ENCODE measurements around the gene PPIL1.

Gene PPIL1

DNA sequence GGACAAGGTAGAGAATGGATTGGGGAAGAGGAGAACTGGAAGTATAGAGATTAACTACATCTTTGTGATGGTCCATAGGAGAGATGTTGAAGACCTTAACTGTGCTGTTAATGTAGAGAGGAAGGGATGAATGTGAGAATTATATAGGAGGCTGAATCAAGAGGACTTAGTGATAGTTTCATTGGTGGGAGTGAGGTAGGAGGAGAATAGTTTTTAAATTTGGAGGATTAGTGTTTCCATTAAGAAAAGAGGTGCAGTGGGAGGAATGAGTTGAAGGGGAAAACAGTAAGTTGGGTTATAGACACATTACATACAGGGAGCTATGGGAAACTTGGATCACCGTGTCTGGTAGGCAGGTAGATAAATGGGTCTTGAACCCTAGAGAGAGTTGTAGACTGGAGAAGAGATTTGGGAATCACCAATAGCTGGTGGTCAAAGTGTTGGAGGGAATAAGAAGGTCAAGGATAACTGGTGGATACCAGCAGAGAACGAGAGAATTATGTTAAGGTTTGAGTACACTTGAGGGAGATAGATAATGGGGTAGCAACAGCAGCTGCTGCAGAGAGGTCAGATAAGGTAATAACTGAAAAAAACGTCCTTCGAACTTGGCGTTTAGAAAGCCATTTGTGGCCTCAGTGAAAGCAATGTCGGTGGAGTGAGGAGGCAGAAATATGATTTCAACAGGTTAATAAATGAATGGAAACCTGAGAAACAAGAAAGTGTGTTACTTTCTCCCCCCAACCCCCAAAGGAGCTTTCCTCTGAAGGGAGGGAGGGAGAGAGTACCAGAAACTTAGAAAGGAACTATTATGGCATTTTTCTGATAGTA is 14.3 kb upstream of the PPIL1 start:
- no peak for DNase-seq

DNA sequence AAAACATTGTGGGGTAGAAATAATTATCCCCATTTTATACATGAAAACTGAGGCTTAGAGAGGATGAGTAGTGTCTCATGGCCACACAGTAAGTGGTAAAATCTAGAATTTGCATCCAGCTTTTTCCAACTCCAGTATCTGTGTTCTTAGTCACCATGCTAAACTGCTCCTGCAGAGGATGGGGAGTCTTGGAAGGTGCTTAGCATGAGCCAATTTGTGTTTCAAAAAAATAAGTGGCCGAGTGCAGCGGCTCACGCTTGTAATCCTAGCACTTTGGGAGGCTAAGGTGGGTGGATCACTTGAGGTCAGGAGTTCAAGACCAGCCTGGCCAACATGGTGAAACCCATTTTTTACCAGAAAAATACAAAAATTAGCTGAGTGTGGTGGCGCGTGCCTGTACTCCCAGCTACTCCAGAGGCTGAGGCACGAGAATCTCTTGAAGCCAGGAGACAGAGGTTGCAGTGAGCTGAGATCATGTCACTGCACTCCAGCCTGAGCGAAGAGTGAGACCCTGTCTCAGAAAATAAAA is 13.6 kb upstream of the PPIL1 start:
- no peak for DNase-seq

DNA sequence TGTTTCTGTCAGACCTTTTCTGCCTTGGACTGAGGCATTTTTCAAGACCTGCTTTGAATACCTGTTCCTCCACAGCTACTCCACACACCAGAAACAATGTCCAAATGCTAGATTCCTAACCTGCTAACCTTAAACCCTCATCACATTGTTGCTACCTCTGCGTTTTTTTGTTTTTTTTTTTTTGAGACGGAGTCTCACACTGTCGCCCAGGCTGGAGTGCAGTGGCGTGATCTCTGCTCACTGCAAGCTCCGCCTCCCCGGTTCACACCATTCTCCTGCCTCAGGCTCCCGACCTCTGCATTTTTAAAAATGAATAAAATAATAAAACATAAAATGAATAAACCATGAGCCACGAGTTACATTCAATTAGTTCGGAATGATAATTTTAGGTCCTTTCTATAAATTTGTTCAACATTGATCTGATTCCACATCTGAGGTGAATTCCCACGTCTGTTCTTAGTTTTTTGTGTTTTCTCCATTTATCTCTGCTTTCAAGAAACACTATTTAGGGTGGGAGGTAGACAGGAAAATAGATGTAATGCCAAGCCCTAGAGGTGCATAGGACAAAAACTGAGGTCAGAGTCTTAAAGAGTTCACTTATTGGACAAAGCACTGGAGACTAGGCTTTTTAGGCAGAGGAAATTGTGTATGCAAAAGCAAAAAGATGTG is 12.5 kb upstream of the PPIL1 start:
- DNase-seq, result no peak

DNA sequence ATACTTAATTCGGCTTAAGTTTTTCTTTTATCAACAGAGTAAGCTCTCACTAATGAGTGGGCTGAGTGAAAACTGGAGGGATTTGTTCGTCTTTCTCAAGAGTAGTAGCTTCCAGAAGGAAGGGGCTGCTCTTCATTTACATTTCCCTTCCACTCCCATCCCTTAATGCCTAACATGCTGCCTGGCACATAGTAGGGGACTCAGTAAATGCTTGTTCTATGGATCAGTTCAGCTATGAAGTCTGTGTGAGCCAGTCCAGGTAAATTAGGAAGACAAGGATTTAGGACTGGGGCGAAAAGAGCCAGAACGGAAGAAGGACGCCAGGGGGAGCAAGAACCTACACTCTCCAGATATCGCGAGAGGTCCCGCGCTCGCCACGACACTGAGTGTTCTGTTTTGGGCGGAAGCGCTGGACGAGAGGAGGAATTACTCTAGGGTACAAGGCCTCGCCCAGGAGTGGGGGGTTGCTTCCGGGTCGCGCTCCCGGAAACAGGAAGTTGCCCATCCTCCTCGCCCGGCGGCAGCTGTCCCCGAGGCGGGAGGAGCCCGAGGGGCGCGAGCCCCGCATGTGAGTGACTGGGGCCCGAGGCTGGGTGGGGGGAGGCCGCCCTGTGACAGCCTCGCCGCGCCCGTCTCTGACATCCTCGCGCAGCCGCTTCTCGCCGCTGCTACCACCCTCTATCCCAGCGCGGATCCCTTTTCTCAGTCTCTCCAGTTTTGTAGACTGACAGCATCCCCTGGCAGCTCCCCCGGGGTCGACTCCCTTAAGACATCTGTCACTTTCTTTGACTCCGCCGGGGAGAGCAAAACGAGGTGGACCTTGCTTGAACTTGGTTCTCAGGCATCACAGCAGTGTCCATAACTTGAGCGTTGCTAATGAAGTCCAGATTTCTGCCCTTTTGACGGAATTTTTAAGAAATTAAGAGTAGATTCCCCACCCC is 11.1 kb upstream of the PPIL1 start, which contains the start of gene C6orf89:
Gene C6orf89, plus strand, starts transcription at position 492 of the 941 bp plus-strand sequence. CDS start 13,493 bp downstream, outside the sequence.
- DNase-seq, result peak; percentile 94 to 97

DNA sequence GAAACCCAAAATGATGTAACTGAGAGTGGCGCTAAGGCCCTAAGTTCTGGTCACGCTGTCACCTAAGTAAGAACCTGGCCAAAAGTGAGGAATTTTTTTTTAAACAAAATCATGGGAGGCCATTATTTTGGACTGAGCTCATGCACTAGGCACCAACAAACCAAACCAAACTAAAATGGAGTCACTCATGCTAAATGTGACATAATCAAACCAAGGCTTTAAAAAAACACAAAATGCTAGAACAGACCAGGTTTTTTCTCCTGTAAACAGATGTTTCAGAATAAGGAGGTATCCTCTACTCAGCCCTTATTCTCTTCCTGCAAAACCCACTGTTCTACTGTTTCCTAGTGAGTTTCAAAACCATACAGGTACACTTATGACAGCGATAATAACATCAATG is 10.0 kb upstream of the PPIL1 start:
- DNase-seq, result no peak

DNA sequence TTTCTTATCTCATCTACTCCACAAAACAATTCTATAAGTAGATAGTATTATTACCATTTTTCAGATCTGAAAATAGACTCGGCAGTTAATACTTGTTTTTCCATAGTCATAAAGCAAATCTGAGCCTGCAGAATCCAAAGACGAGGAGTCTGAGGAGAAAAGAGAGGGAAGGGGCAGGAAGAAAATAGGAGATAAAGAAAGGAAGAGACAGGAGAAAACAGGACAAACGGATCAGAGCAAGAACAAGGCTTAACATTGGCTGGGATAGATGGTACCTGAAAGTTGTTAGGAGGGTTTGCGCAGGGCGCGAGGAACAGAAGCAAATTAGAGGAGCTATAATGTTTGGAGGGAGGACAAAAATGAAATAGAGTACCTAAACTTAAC is 639 bp upstream of the PPIL1 start:
- no peak for DNase-seq

DNA sequence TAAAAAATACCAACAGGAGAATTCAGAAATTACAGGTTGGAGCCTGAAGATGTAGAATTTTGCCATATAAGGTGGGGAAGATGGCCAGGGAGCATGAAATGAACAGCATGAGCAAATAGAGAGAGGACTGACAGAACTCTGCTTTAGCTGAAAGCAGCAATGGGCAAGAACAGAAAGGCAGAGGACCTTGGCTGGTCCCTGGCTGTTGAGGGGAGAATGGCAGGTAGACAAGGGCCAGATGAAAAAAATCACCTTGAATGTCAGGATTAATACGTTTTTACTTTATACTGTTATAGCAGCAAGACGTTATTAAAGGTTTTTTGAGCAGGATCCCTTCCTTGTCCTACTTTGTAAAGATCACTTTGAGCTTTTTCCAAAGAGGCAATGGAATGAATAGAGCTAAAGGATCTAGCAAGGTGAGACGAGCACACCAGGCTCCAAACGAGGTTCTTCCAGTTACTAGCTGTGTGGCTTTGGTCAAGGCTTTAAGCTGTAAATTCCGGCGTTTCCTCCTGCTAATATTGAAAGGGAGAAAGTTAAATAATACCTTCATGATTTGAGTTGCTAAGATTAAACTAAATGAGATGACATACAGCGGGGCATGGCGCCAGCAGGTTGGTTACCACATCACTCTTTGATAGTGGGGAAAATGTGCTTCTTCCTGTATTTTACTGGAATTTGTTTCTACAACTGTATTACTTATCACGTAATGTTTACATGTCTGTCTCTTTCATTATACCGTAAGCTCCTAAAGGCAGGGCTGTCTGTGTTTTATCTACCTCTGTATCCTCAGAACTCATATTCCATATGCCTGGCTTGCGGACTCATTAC is 776 bp downstream of the PPIL1 start:
- no peak for DNase-seq

DNA sequence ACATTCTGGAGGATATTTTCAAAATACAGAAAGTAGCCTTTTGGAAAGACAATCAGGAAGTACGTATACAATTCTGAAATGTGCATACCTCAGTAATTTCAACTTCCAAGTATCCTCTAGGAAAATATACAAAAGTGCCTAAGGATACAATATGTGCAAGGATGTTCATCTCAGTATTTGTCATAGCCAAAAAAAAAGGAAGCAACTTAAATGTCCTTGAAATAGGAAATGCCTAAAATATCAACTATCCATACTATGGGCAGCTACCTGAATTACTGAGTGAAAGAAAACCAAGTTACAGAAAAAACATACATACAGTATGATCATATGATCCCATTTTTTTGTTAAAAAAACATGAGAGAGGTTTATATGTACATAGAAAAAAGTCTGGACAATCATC is 1.5 kb downstream of the PPIL1 start:
- DNase-seq, result no peak

DNA sequence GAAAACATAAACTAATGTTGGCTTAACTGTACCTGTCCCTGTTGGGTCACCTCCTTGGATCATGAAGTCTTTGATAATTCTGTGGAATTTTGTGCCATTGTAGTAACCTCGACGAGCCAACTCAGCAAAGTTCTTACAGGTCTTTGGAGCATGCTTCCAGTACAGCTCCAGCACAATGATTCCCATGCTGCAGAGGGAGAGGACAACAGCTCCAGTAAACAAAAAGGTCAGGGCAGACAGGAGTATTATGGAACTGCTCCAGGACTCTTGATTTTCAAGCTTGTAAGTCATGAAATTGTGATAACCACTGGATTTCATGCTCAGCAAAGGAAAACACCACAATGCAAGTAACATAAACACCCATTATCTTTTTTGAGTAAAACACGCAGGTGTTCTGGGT is 2.9 kb downstream of the PPIL1 start:
- no peak for DNase-seq

DNA sequence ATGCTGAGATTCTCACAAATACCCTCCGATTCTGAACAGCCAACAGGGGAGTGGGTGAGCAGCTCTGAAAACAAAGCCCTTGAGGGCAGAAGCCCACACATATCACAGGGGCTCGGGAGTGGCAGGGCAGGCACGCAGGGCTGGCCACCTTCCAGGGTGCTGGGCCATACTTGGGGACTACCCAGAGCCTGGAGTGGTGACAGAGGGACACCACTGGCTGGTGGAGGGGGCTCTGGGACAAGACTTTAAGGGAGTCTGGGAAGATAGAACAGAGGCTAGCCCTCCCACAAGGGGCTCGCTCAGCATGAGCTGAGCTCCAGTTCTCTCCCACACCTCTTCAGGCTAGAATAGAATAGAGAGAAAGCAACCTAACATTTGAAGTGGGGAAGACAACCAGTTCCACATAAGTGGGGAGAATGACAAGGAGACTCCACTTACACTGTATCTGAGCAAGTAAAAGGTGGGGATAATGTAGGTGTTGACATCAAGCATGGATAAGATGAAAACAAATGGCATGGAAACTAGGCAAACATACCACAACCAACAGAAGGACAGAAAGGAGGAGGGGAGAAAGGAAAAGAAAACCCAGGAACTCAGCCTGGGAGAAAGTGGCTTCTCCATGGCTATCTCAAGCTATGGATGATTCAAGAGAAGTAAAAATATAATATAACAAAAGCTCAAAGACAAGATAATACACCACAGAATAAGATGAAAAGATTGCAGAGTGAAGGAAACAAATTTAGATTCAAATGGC is 7.0 kb downstream of the PPIL1 start:
- no peak for DNase-seq

DNA sequence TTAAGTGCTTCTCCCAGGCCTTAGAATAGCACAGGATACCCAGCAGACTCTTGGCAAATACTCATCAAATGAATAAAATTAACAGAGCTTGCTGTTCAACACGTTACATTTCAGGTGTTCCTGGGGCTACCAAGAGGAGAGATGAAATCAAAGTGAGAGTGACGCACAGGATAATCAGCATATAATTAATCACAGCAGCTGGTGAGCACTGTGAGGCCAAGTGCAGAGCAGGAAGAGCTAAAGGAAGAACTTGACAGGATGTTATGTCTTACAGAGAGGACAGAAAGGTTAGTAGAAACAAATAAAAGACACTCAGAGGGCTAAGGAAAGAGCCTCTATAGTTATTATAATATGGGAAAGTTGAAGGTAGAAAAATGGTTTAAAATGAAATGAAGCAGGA is 8.8 kb downstream of the PPIL1 start:
- DNase-seq, result no peak

DNA sequence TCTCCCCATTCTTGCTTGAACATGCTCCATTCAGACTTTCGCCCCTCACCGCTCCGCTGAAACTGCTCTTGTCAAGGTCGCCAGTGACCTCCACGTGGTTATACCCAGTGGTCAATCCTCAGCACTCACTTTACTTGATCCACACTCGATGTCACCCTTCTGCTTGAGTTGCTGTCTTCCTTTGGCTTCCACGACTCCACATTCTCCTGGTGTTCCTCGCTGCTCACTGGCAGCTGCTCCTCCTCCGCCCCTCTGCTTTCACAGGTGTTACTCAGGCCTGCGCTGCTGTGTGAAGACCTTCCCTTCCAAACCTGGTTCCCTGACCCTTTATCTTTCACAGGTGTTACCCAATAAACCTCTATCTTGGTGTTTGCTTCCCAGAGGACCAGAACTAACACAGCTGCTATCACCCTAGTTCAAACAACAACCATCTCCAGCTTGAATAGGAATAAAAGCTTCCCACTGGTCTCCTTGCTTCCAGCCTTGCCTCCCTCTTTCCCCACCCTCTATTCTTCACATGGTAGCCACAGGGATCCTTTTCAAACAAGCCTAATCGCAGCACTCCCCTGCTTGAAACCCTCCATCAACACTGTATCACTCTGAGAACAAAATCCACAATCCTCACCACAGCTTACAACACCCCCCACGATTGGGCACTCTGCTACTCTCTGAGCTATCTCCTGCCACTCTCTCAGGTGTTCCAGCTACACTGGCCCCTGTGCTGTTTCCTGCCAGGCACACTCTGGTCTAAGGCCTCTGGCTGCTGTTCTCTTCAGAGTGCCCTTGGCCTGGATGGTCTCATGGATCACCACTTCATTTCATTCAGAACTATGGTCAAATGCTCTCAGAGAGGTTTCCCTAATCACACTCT is 10.7 kb downstream of the PPIL1 start:
- no peak for DNase-seq

DNA sequence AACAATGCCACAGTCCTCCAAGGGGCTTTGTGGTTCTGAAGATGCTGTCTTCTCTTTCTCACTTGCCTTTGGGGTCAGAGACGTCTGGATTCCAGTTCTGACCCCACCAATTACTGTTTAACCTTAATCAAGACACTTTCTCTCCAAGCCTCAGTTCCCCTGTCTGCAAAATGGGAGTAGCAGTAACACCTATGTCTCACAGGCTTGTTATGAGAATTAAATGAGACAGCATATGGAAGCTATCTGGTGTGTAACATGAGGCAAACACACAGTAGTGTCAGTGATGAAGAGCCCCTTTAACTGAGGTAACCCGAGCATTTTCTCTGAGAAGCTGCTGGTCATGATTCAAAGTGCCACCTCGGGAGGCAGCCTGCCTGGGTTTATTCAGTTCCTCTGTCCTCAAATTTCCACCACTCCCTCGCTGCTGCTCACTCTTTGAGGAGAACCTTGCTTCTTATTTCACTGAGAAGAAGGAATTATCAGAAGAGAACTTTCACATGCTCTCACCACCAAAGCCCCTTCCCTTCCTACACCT is 11.7 kb downstream of the PPIL1 start:
- no peak for DNase-seq

DNA sequence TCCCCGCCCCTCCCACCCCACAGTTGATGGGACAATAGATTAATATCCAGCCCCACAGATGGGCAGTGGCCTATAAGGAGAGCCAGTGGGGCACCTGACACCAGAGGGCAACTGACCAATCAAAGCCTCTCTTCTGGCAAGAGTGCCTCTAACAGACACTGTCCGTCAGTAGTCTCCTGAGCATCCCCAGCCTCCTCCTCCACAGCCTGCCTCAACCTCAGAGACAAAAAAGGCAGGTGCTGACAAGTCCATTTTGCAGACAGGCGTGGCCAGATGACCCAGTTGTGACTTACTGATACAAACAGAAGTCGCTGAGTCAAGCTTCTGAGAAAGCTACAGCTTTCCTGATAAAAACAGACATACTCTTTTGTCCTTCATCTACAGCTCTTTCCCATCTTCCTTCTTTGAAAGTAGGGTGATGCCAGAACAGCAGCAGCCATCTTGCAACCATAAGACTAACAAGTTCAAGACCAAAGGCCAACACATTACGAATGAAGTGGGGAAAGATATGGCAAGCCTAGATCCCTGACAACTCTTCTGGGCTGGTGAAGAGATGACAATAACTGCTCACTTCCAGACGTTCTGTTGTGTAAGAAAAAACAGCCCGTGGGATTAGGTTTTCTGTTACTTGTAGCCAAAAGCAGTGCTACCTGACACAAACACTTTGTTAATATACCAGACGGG is 12.3 kb downstream of the PPIL1 start:
- no peak for DNase-seq

DNA sequence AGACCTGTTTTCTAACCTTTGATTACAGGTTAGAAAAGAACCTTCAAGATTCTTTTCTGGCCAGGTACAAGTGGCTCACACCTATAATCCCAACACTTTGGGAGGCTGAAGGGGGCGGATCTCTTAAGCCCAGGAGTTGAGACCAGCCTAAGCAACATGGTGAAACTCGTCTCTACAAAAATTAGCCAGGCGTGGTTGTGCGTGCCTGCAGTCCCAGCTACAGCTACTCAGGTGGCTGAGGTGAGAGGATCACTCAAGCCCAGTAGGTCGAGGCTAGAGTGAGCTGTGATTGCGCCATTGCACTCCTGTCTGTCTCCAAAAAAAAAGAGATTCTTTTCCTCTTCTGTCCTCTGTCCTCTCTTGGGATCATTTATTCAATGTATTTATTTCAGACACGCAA is 14.5 kb downstream of the PPIL1 start:
- no peak for DNase-seq

DNA sequence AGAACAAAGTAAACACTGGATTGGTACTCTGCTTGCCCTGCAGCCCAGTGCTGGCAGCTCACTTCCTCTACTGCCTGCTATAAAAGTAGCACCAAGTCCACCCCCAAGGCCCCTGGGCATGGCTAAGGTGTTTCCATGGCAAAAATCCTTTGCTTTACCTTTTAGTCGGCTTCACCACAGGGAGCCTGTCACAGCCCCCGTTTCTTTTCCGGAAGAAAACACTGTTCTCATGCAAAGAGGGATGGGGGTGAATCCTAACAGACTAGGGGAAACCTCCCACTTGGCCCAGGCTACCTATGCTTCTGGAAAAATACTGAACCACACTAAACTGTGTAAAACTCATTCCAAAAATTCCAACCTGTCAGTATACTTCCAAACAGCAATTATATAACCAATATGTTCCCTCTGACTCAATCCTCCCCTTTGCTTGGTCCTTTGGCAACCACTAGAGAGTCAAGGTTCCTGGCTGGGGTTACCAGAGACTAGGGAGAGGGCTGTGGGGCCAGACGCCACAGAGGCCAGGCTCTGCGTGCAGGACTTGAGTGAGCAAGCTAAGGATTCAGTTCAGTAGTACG is 16.1 kb downstream of the PPIL1 start:
- no peak for DNase-seq

DNA sequence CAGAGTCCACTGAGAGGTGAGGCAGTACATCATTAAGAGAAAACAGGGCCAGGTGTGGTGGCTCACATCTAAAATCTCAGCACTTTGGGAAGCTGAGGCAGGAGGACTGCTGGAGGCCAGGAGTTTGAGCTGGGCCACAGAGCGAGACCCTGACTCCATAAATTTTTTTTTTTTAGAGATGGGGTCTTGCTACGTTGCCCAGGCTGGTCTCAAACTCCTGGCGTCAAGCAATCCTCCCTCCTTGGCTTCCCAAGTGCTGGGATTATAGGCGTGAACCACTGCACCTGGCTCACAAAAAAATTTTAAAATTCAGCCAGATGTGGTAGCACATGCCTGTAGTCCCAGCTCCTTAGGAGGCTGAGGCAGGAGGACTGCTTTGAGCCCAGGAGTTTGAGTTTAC is 17.3 kb downstream of the PPIL1 start:
- no peak for DNase-seq

DNA sequence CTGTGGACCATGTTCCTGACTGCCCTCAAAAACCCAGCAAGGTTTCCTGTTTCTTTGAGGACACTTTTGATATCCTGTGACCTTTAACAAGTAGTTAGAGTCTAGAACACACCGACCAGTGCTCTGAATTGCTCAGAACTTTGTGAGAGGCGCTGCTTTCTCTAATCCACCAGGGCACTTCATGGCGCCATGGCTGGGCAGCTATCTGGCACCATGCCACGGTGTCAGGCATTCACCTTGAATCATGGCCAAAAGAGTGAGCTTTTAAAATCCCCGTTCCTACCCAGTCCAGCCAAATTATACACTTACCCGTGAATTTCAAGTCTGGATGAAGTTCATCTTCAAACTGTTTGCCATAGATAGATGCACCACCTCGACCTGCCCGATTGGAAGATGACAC is 18.3 kb downstream of the PPIL1 start:
- DNase-seq, result no peak

DNA sequence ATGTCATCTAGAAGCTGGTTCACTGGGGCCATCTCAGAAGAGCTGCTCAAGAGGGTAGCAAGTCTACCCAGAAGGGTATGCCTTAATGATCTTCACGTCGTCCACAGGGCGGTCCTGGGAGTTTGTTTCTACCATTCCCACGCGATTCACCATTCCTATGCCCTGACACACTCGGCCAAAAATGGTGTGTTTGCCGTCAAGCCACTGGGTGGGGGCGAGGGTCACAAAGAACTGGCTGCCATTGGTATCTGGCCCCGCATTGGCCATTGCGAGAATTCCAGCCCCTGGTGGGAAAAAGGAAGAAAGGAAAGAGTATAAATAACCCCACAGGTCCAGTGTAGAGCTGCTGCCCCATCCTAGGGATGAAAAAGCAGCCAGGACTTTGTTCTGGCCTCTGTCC is 18.9 kb downstream of the PPIL1 start:
- no peak for DNase-seq

Data from stimulated activated CD4-positive, alpha-beta T cell treated with anti-CD3 and anti-CD28 coated beads, Interleukin-4, amount 100 ng/mL, for 4 hours (primary cell).